ENCODE data around the gene MATCAP1. TPM values are rescaled to one million over a fixed set of nuclear protein-coding genes. Genes with fewer than 3 reads are reported as not detected.
A peak's percentile ranks its signal among the peaks of the same experiment; 100 is the strongest.

MATCAP1 gene
- total and polyA plus RNA-seq, 4 donors: 18.5 to 41.8 (median 26.0) TPM

DNA sequence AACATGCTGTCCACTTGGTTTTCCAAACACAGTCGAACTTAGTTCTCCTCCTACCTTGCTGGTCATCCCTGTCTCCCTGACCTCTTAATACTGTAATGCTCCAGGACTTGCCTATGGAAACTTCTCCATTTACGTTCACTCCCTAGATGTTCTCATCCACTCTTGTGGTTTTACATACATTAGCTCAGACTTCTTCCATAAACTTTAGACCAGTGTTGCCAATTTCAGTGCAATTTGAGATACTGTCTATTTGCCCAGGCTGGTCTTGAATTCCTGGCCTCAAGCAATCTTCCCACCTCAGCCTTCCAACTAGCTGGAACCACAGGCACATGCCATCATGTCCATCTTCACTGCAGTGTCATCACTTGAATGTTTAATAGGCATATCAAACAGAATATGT is 1.5 kb downstream of the MATCAP1 start:
- H3K36me3 ChIP-seq (ENCODE audit: control insufficient read depth in 4 of 4, insufficient read depth in 4 of 4, low read length in 4 of 4): no peaks in the 10 kb centered on the region
- ATAC-seq (ENCODE audit: insufficient read depth, low FRiP score) (no peak), DNase-seq (no peak)
- H3K27me3 ChIP-seq (ENCODE audit: control insufficient read depth in 3 of 3, insufficient read depth in 3 of 3, low read length in 2 of 3): no peaks in the 10 kb centered on the region
- H3K9me3 ChIP-seq (ENCODE audit: control insufficient read depth in 4 of 4, insufficient read depth in 3 of 4, low read length in 3 of 4): no peaks in the 10 kb centered on the region
- H3K9ac ChIP-seq (ENCODE audit: insufficient read depth in 1 of 2, low read length in 2 of 2): no peak overlapping the region
- peaks cover 0 to 48% (median 12%) of the 10 kb centered on the region in 5 donors for H3K4me1 ChIP-seq (ENCODE audit: control insufficient read depth in 5 of 5, insufficient read depth in 5 of 5, low read length in 5 of 5)
- no peak overlapping the region for H3K27ac ChIP-seq (ENCODE audit: low read depth in 1 of 2, low read length in 1 of 2)
- TF ChIP-seq, protein P1, sequence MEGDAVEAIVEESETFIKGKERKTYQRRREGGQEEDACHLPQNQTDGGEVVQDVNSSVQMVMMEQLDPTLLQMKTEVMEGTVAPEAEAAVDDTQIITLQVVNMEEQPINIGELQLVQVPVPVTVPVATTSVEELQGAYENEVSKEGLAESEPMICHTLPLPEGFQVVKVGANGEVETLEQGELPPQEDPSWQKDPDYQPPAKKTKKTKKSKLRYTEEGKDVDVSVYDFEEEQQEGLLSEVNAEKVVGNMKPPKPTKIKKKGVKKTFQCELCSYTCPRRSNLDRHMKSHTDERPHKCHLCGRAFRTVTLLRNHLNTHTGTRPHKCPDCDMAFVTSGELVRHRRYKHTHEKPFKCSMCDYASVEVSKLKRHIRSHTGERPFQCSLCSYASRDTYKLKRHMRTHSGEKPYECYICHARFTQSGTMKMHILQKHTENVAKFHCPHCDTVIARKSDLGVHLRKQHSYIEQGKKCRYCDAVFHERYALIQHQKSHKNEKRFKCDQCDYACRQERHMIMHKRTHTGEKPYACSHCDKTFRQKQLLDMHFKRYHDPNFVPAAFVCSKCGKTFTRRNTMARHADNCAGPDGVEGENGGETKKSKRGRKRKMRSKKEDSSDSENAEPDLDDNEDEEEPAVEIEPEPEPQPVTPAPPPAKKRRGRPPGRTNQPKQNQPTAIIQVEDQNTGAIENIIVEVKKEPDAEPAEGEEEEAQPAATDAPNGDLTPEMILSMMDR (IDR thresholded peaks at IDR 0.05; ENCODE audit: control extremely low read depth, extremely low read depth): no peak
- 71 to 82% methylated on average over 2 of the region's 2 CpGs for WGBS, 2 donors
- no peak overlapping the region for H3K4me3 ChIP-seq

GRCh38 chr16:67181346-67181745 is 2.4 kb downstream of the MATCAP1 start:
- DNase-seq: peak in 1 of 3 donors; percentile 39
- Histone ChIP-seq H3K27ac (ENCODE audit: low read depth in 1 of 2, low read length in 1 of 2) (peak overlapping the region in 1 of 2 donors; percentile 20), H3K9me3 (ENCODE audit: control insufficient read depth in 4 of 4, insufficient read depth in 3 of 4, low read length in 3 of 4) (no peaks in the 10 kb centered on the region), H3K36me3 (ENCODE audit: control insufficient read depth in 4 of 4, insufficient read depth in 4 of 4, low read length in 4 of 4) (peaks cover 0 to 1% (median 0%) of the 10 kb centered on the region in 4 donors), H3K27me3 (ENCODE audit: control insufficient read depth in 3 of 3, insufficient read depth in 3 of 3, low read length in 2 of 3) (no peaks in the 10 kb centered on the region), H3K4me3 (no peak overlapping the region), H3K9ac (ENCODE audit: insufficient read depth in 1 of 2, low read length in 2 of 2) (no peak overlapping the region), H3K4me1 (ENCODE audit: control insufficient read depth in 5 of 5, insufficient read depth in 5 of 5, low read length in 5 of 5) (peaks cover 0 to 57% (median 14%) of the 10 kb centered on the region in 5 donors)
- 68 to 81% methylated on average over 2 of the region's 2 CpGs for WGBS, 2 donors
- TF ChIP-seq, protein P1 (IDR thresholded peaks at IDR 0.05; ENCODE audit: control extremely low read depth, extremely low read depth): no peak
- ATAC-seq (ENCODE audit: insufficient read depth, low FRiP score): no peak

- DNase-seq (no peak), ATAC-seq (ENCODE audit: insufficient read depth, low FRiP score) (no peak)
- no peak overlapping the region for H3K4me3 ChIP-seq
- no peak overlapping the region for H3K9ac ChIP-seq (ENCODE audit: insufficient read depth in 1 of 2, low read length in 2 of 2)
- peaks cover 0 to 1% (median 0%) of the 10 kb centered on the region in 4 donors for H3K36me3 ChIP-seq (ENCODE audit: control insufficient read depth in 4 of 4, insufficient read depth in 4 of 4, low read length in 4 of 4)
- H3K9me3 ChIP-seq (ENCODE audit: control insufficient read depth in 4 of 4, insufficient read depth in 3 of 4, low read length in 3 of 4): no peaks in the 10 kb centered on the region
- peaks cover 0 to 57% (median 19%) of the 10 kb centered on the region in 5 donors for H3K4me1 ChIP-seq (ENCODE audit: control insufficient read depth in 5 of 5, insufficient read depth in 5 of 5, low read length in 5 of 5)
- H3K27ac ChIP-seq (ENCODE audit: low read depth in 1 of 2, low read length in 1 of 2): no peak overlapping the region
- H3K27me3 ChIP-seq (ENCODE audit: control insufficient read depth in 3 of 3, insufficient read depth in 3 of 3, low read length in 2 of 3): no peaks in the 10 kb centered on the region
- TF ChIP-seq, protein P1 (IDR thresholded peaks at IDR 0.05; ENCODE audit: control extremely low read depth, extremely low read depth): no peak
- WGBS, 2 donors: 93 to 95% methylated on average over 16 of the region's 16 CpGs
Observed at GRCh38 chr16:67180166-67180565, 3.6 kb downstream of the MATCAP1 start.
